Measurements from ENCODE around the gene CNOT3.

The CNOT3 gene

GRCh38 chr19:54159352-54160181, 22.0 kb downstream of the CNOT3 start, which contains the start of gene LENG1 (continued):
- TF ChIP-seq ZNF37A (tag by site-specific recombination; IDR thresholded peaks at IDR 0.05), result no peak
- TF ChIP-seq, protein P1, sequence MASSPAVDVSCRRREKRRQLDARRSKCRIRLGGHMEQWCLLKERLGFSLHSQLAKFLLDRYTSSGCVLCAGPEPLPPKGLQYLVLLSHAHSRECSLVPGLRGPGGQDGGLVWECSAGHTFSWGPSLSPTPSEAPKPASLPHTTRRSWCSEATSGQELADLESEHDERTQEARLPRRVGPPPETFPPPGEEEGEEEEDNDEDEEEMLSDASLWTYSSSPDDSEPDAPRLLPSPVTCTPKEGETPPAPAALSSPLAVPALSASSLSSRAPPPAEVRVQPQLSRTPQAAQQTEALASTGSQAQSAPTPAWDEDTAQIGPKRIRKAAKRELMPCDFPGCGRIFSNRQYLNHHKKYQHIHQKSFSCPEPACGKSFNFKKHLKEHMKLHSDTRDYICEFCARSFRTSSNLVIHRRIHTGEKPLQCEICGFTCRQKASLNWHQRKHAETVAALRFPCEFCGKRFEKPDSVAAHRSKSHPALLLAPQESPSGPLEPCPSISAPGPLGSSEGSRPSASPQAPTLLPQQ (tag by site-specific recombination; IDR thresholded peaks at IDR 0.05), result no peak
- TF ChIP-seq ZNF529 (tag by site-specific recombination; IDR thresholded peaks at IDR 0.05; ENCODE audit: insufficient replicate concordance), result no peak
- TF ChIP-seq ZNF558 (tag by site-specific recombination; IDR thresholded peaks at IDR 0.05), result no peak
- TF ChIP-seq, protein P2, sequence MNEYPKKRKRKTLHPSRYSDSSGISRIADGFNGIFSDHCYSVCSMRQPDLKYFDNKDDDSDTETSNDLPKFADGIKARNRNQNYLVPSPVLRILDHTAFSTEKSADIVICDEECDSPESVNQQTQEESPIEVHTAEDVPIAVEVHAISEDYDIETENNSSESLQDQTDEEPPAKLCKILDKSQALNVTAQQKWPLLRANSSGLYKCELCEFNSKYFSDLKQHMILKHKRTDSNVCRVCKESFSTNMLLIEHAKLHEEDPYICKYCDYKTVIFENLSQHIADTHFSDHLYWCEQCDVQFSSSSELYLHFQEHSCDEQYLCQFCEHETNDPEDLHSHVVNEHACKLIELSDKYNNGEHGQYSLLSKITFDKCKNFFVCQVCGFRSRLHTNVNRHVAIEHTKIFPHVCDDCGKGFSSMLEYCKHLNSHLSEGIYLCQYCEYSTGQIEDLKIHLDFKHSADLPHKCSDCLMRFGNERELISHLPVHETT (tag by site-specific recombination; IDR thresholded peaks at IDR 0.05), result no peak
- TF ChIP-seq ZNF544 (tag by site-specific recombination; IDR thresholded peaks at IDR 0.05), result no peak
- TF ChIP-seq ZNF48 (tag by site-specific recombination; IDR thresholded peaks at IDR 0.05), result no peak
- TF ChIP-seq ZNF585B (tag by site-specific recombination; IDR thresholded peaks at IDR 0.05), result no peak
- no peak for TF ChIP-seq ZSCAN4 (tag by site-specific recombination; IDR thresholded peaks at IDR 0.05)
- TF ChIP-seq ZNF843 (tag by site-specific recombination; IDR thresholded peaks at IDR 0.05), result no peak
- no peak for TF ChIP-seq OVOL3 (tag by site-specific recombination; IDR thresholded peaks at IDR 0.05)
- TF ChIP-seq, protein P3, sequence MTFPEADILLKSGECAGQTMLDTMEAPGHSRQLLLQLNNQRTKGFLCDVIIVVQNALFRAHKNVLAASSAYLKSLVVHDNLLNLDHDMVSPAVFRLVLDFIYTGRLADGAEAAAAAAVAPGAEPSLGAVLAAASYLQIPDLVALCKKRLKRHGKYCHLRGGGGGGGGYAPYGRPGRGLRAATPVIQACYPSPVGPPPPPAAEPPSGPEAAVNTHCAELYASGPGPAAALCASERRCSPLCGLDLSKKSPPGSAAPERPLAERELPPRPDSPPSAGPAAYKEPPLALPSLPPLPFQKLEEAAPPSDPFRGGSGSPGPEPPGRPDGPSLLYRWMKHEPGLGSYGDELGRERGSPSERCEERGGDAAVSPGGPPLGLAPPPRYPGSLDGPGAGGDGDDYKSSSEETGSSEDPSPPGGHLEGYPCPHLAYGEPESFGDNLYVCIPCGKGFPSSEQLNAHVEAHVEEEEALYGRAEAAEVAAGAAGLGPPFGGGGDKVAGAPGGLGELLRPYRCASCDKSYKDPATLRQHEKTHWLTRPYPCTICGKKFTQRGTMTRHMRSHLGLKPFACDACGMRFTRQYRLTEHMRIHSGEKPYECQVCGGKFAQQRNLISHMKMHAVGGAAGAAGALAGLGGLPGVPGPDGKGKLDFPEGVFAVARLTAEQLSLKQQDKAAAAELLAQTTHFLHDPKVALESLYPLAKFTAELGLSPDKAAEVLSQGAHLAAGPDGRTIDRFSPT (tag by site-specific recombination; IDR thresholded peaks at IDR 0.05), result peak; percentile 99
- TF ChIP-seq ZNF777 (tag by site-specific recombination; IDR thresholded peaks at IDR 0.05; ENCODE audit: borderline replicate concordance), result no peak; the same call in 1 of the 2 replicates
- TF ChIP-seq ZNF596 (tag by site-specific recombination; IDR thresholded peaks at IDR 0.05), result no peak
- TF ChIP-seq, protein P4, sequence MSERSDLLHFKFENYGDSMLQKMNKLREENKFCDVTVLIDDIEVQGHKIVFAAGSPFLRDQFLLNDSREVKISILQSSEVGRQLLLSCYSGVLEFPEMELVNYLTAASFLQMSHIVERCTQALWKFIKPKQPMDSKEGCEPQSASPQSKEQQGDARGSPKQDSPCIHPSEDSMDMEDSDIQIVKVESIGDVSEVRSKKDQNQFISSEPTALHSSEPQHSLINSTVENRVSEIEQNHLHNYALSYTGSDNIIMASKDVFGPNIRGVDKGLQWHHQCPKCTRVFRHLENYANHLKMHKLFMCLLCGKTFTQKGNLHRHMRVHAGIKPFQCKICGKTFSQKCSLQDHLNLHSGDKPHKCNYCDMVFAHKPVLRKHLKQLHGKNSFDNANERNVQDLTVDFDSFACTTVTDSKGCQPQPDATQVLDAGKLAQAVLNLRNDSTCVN (tag by site-specific recombination; optimal IDR thresholded peaks at IDR 0.05), result peak; percentile 25
- no peak for TF ChIP-seq BCL6B (tag by site-specific recombination; IDR thresholded peaks at IDR 0.05)
- no peak for TF ChIP-seq ZBTB48 (tag by site-specific recombination; IDR thresholded peaks at IDR 0.05)
- TF ChIP-seq ZNF555 (tag by site-specific recombination; conservative IDR thresholded peaks at IDR 0.05), result no peak
- TF ChIP-seq ZNF221 (tag by site-specific recombination; IDR thresholded peaks at IDR 0.05; ENCODE audit: borderline replicate concordance), result no peak
- TF ChIP-seq KLF9 (tag by site-specific recombination; IDR thresholded peaks at IDR 0.05; ENCODE audit: low read depth), result peak; percentile 33; the same call in 1 of the 2 replicates
- TF ChIP-seq ZNF404 (tag by site-specific recombination; IDR thresholded peaks at IDR 0.05), result no peak
- TF ChIP-seq ZNF473 (tag by site-specific recombination; IDR thresholded peaks at IDR 0.05), result no peak
- TF ChIP-seq ATF2 (tag by site-specific recombination; IDR thresholded peaks at IDR 0.05; ENCODE audit: low read depth), result no peak
- no peak; the same call in 1 of the 2 replicates for TF ChIP-seq ZNF600 (tag by site-specific recombination; IDR thresholded peaks at IDR 0.05)
- no peak for TF ChIP-seq ZBTB21 (tag by site-specific recombination; IDR thresholded peaks at IDR 0.05)
- 0 out of 2 replicates have a peak, but pooled peaks have one; percentile 29 for TF ChIP-seq ZNF561 (tag by site-specific recombination; IDR thresholded peaks at IDR 0.05; ENCODE audit: borderline replicate concordance)
- TF ChIP-seq ZNF670 (tag by site-specific recombination; IDR thresholded peaks at IDR 0.05; ENCODE audit: low read depth), result no peak
- no peak for TF ChIP-seq ZNF610 (tag by site-specific recombination; IDR thresholded peaks at IDR 0.05; ENCODE audit: borderline replicate concordance)
- peak; percentile 86 for TF ChIP-seq ZFHX2 (tag by site-specific recombination; conservative IDR thresholded peaks at IDR 0.05)
- no peak for TF ChIP-seq ZNF658 (tag by site-specific recombination; IDR thresholded peaks at IDR 0.05)
